Measurements from ENCODE around the gene NFIA. TPM values are rescaled to one million over a fixed set of nuclear protein-coding genes. Genes with fewer than 3 reads are reported as not detected.

The NFIA gene
- total RNA-seq, 1 experiment from 2014 or later = 0.35 TPM

- no peak overlapping the region for H3K9ac ChIP-seq (ENCODE audit: extremely low read depth, insufficient read length, low read length)
- H3K4me2 ChIP-seq (ENCODE audit: insufficient read depth, insufficient read length, low read length) = no peak overlapping the region
- no peak overlapping the region for H4K8ac ChIP-seq (replicated peaks; ENCODE audit: insufficient read length, low read depth, low read length)
- H3K79me1 ChIP-seq (ENCODE audit: insufficient read depth, low read depth, low read length, poor library complexity, severe bottlenecking) = no peaks in the 10 kb centered on the region
- Mint-ChIP-seq H3K36me3 (ENCODE audit: insufficient read depth in 1 of 3, low read depth in 3 of 3) (peaks cover 0 to 4% (median 0%) of the 10 kb centered on the region in 3 experiments; a peak in 1 of 7 replicates), H3K9me3 (no peaks in the 10 kb centered on the region), H3K4me3 (no peak overlapping the region), H3K27me3 (ENCODE audit: low read depth) (no peaks in the 10 kb centered on the region; the same call in 1 of the 2 replicates), H3K4me1 (no peaks in the 10 kb centered on the region), H3K27ac (no peak overlapping the region)
- no peaks in the 10 kb centered on the region for H3K23me2 ChIP-seq (ENCODE audit: insufficient read length, low read depth, low read length, poor library complexity, severe bottlenecking)
- no peak overlapping the region for H3K4ac ChIP-seq (ENCODE audit: low read depth, low read length)
- no peaks in the 10 kb centered on the region for H4K20me1 ChIP-seq (ENCODE audit: control insufficient read depth, insufficient read depth, insufficient read length)
- no peak overlapping the region for H2BK12ac ChIP-seq (ENCODE audit: insufficient read length, low read depth, low read length)
- no peak overlapping the region for H3K56ac ChIP-seq (ENCODE audit: insufficient read length, low read depth, low read length)
- no peak overlapping the region for H2BK120ac ChIP-seq (ENCODE audit: low read depth, low read length, poor library complexity, severe bottlenecking)
- H3T11ph ChIP-seq (ENCODE audit: low read length) = no peak overlapping the region
- no peak overlapping the region for H2AK5ac ChIP-seq (ENCODE audit: insufficient read length, low read length)
- no peak overlapping the region for H3K14ac ChIP-seq (ENCODE audit: insufficient read depth, low read length)
- H3K4me1 ChIP-seq (ENCODE audit: insufficient read depth, low read length) = no peaks in the 10 kb centered on the region
- H2BK20ac ChIP-seq (ENCODE audit: low read depth, low read length, poor library complexity, severe bottlenecking) = no peak overlapping the region
- no peak overlapping the region for H2BK15ac ChIP-seq (ENCODE audit: low read depth, low read length)
- H3K18ac ChIP-seq (ENCODE audit: insufficient read length, low read depth, low read length) = no peak overlapping the region
- H4K91ac ChIP-seq (ENCODE audit: insufficient read length, low read depth, low read length) = no peak overlapping the region
- no peak overlapping the region for H2AFZ ChIP-seq (ENCODE audit: low read length)
- H3K23ac ChIP-seq (ENCODE audit: insufficient read length, low read depth, low read length) = no peak overlapping the region
- H3K27ac ChIP-seq (ENCODE audit: insufficient read length, low read depth, low read length) = no peak overlapping the region
- H3K9me3 ChIP-seq (ENCODE audit: control insufficient read depth, low read depth, low read length) = no peaks in the 10 kb centered on the region
- no peak overlapping the region for H2BK5ac ChIP-seq (ENCODE audit: insufficient read length, low read length)
- no peak for DNase-seq
- no peak for TF ChIP-seq CTCF (conservative IDR thresholded peaks at IDR 0.05)
- no peaks in the 10 kb centered on the region for H3K27me3 ChIP-seq (ENCODE audit: insufficient read depth, low read length)
- WGBS (ENCODE audit: extremely low coverage, insufficient read length, low lambda C conversion rate) = no CpG with 5 or more reads among the region's 3 CpGs
- no peaks in the 10 kb centered on the region for H3K79me2 ChIP-seq (ENCODE audit: insufficient read depth, low read length)
- H4K5ac ChIP-seq (ENCODE audit: insufficient read length, low read depth, low read length) = no peak overlapping the region
Observed at GRCh38 chr1:61307422-61308142, 225.2 kb downstream of the NFIA start.

Data from H9 (cell line).